SK-N-MC (cell line): ENCODE results near the gene FMC1.

ENCODE experiments used
- EZH2 ChIP-seq: fragments of 200-600 bp; sonication (generic); IDR thresholded peaks from one replicate; pipeline ENCODE4 v1.6.1; 2017; ENCODE audit warnings: antibody characterized with exemption
- FOXP2 ChIP-seq: optimal IDR thresholded peaks from 2 replicates; pipeline ENCODE3; 2011; ENCODE audit warnings: mild to moderate bottlenecking, moderate library complexity; ENCODE audit not compliant: insufficient read depth; ENCODE audit errors: extremely low read length, control extremely low read depth
- POLR2AphosphoS5 ChIP-seq: IDR thresholded peaks from 2 replicates; pipeline ENCODE4 v1.6.1; 2012; ENCODE audit warnings: mild to moderate bottlenecking, low read depth, low read length, borderline replicate concordance

DNA sequence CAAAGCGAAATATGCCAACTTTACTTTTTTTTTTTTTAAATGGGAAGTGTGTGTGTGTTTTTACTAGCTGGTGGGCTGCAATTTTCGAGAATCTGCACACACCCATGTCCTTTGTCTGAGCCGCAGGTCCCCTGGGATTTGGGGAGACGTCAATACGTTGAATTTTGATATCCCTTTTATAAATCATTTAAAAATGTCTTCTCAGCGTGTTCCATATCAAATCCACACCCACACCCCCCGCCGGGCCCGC, 404 bp upstream of the FMC1 start:
- TF ChIP-seq POLR2AphosphoS5: no peak
- no peak for TF ChIP-seq EZH2
- TF ChIP-seq FOXP2: no peak
